ENCODE data around the gene PDE6A.

Gene PDE6A

GRCh38 chr5:149915392-149916260 lies 29.0 kb downstream of the PDE6A start:
- no peaks in the 10 kb centered on the region for H3K4me1 ChIP-seq (ENCODE audit: control insufficient read depth, insufficient read depth, low read length)
- no peak overlapping the region for H3K4me3 ChIP-seq (ENCODE audit: low read length)
- no peaks in the 10 kb centered on the region for H3K36me3 ChIP-seq (ENCODE audit: control insufficient read depth, insufficient read depth, low read length)
- no peak overlapping the region for H3K9ac ChIP-seq (ENCODE audit: low read length)
- no peaks in the 10 kb centered on the region for H3K27me3 ChIP-seq (ENCODE audit: control insufficient read depth, insufficient read depth, low read length)
- H3K9me3 ChIP-seq (ENCODE audit: control insufficient read depth, low read length), result no peaks in the 10 kb centered on the region

- Histone ChIP-seq H3K27me3 (ENCODE audit: control insufficient read depth, insufficient read depth, low read length) (no peaks in the 10 kb centered on the region), H3K9me3 (ENCODE audit: control insufficient read depth, low read length) (no peaks in the 10 kb centered on the region), H3K4me3 (ENCODE audit: low read length) (no peak overlapping the region)
These were observed 30.9 kb downstream of the PDE6A start for GRCh38 chr5:149913436-149914419.

GRCh38 chr5:149912226-149912871 lies 32.2 kb downstream of the PDE6A start:
- Histone ChIP-seq H3K4me3 (ENCODE audit: low read length) (no peak overlapping the region), H3K9ac (ENCODE audit: low read length) (no peak overlapping the region), H3K27me3 (ENCODE audit: control insufficient read depth, insufficient read depth, low read length) (no peaks in the 10 kb centered on the region), H3K36me3 (ENCODE audit: control insufficient read depth, insufficient read depth, low read length) (no peaks in the 10 kb centered on the region), H3K4me1 (ENCODE audit: control insufficient read depth, insufficient read depth, low read length) (no peaks in the 10 kb centered on the region), H3K9me3 (ENCODE audit: control insufficient read depth, low read length) (no peaks in the 10 kb centered on the region)

More at GRCh38 chr5:149913436-149914419, 30.9 kb downstream of the PDE6A start:
- Histone ChIP-seq H3K36me3 (ENCODE audit: control insufficient read depth, insufficient read depth, low read length) (no peaks in the 10 kb centered on the region), H3K9ac (ENCODE audit: low read length) (no peak overlapping the region), H3K4me1 (ENCODE audit: control insufficient read depth, insufficient read depth, low read length) (no peaks in the 10 kb centered on the region)

GRCh38 chr5:149911031-149911430 lies 33.6 kb downstream of the PDE6A start:
- Histone ChIP-seq H3K27me3 (ENCODE audit: control insufficient read depth, insufficient read depth, low read length) (no peaks in the 10 kb centered on the region), H3K9ac (ENCODE audit: low read length) (no peak overlapping the region), H3K4me1 (ENCODE audit: control insufficient read depth, insufficient read depth, low read length) (no peaks in the 10 kb centered on the region), H3K36me3 (ENCODE audit: control insufficient read depth, insufficient read depth, low read length) (no peaks in the 10 kb centered on the region), H3K4me3 (ENCODE audit: low read length) (no peak overlapping the region), H3K9me3 (ENCODE audit: control insufficient read depth, low read length) (no peaks in the 10 kb centered on the region)

- Histone ChIP-seq H3K4me3 (ENCODE audit: low read length) (no peak overlapping the region), H3K27me3 (ENCODE audit: control insufficient read depth, insufficient read depth, low read length) (no peaks in the 10 kb centered on the region), H3K9ac (ENCODE audit: low read length) (no peak overlapping the region), H3K36me3 (ENCODE audit: control insufficient read depth, insufficient read depth, low read length) (no peaks in the 10 kb centered on the region), H3K9me3 (ENCODE audit: control insufficient read depth, low read length) (no peaks in the 10 kb centered on the region), H3K4me1 (ENCODE audit: control insufficient read depth, insufficient read depth, low read length) (no peaks in the 10 kb centered on the region)
These were observed 36.8 kb downstream of the PDE6A start for GRCh38 chr5:149907828-149908227.

- no peaks in the 10 kb centered on the region for H3K36me3 ChIP-seq (ENCODE audit: control insufficient read depth, insufficient read depth, low read length)
- H3K9me3 ChIP-seq (ENCODE audit: control insufficient read depth, low read length), result no peaks in the 10 kb centered on the region
- no peak overlapping the region for H3K4me3 ChIP-seq (ENCODE audit: low read length)
- H3K27me3 ChIP-seq (ENCODE audit: control insufficient read depth, insufficient read depth, low read length), result no peaks in the 10 kb centered on the region
- no peak overlapping the region for H3K9ac ChIP-seq (ENCODE audit: low read length)
- H3K4me1 ChIP-seq (ENCODE audit: control insufficient read depth, insufficient read depth, low read length), result no peaks in the 10 kb centered on the region
These were observed 39.6 kb downstream of the PDE6A start for GRCh38 chr5:149904977-149905376.

- Histone ChIP-seq H3K36me3 (ENCODE audit: control insufficient read depth, insufficient read depth, low read length) (no peaks in the 10 kb centered on the region), H3K27me3 (ENCODE audit: control insufficient read depth, insufficient read depth, low read length) (no peaks in the 10 kb centered on the region), H3K9me3 (ENCODE audit: control insufficient read depth, low read length) (no peaks in the 10 kb centered on the region), H3K4me3 (ENCODE audit: low read length) (no peak overlapping the region), H3K9ac (ENCODE audit: low read length) (no peak overlapping the region), H3K4me1 (ENCODE audit: control insufficient read depth, insufficient read depth, low read length) (no peaks in the 10 kb centered on the region)
These were observed 40.2 kb downstream of the PDE6A start for GRCh38 chr5:149904293-149904886.

- Histone ChIP-seq H3K27me3 (ENCODE audit: control insufficient read depth, insufficient read depth, low read length) (no peaks in the 10 kb centered on the region), H3K9me3 (ENCODE audit: control insufficient read depth, low read length) (no peaks in the 10 kb centered on the region), H3K9ac (ENCODE audit: low read length) (no peak overlapping the region), H3K4me1 (ENCODE audit: control insufficient read depth, insufficient read depth, low read length) (no peaks in the 10 kb centered on the region), H3K36me3 (ENCODE audit: control insufficient read depth, insufficient read depth, low read length) (no peaks in the 10 kb centered on the region), H3K4me3 (ENCODE audit: low read length) (no peak overlapping the region)
These were observed 41.2 kb downstream of the PDE6A start for GRCh38 chr5:149903404-149903803.

- H3K36me3 ChIP-seq (ENCODE audit: control insufficient read depth, insufficient read depth, low read length), result no peaks in the 10 kb centered on the region
- H3K4me3 ChIP-seq (ENCODE audit: low read length), result no peak overlapping the region
- no peaks in the 10 kb centered on the region for H3K27me3 ChIP-seq (ENCODE audit: control insufficient read depth, insufficient read depth, low read length)
- no peak overlapping the region for H3K9ac ChIP-seq (ENCODE audit: low read length)
- no peaks in the 10 kb centered on the region for H3K9me3 ChIP-seq (ENCODE audit: control insufficient read depth, low read length)
- H3K4me1 ChIP-seq (ENCODE audit: control insufficient read depth, insufficient read depth, low read length), result no peaks in the 10 kb centered on the region
These were observed 42.4 kb downstream of the PDE6A start for GRCh38 chr5:149902177-149902576.

GRCh38 chr5:149901511-149901910 lies 43.1 kb downstream of the PDE6A start:
- Histone ChIP-seq H3K27me3 (ENCODE audit: control insufficient read depth, insufficient read depth, low read length) (no peaks in the 10 kb centered on the region), H3K4me3 (ENCODE audit: low read length) (no peak overlapping the region), H3K36me3 (ENCODE audit: control insufficient read depth, insufficient read depth, low read length) (no peaks in the 10 kb centered on the region), H3K9ac (ENCODE audit: low read length) (no peak overlapping the region), H3K4me1 (ENCODE audit: control insufficient read depth, insufficient read depth, low read length) (no peaks in the 10 kb centered on the region), H3K9me3 (ENCODE audit: control insufficient read depth, low read length) (no peaks in the 10 kb centered on the region)

- Histone ChIP-seq H3K36me3 (ENCODE audit: control insufficient read depth, insufficient read depth, low read length) (no peaks in the 10 kb centered on the region), H3K9ac (ENCODE audit: low read length) (no peak overlapping the region), H3K4me3 (ENCODE audit: low read length) (no peak overlapping the region), H3K4me1 (ENCODE audit: control insufficient read depth, insufficient read depth, low read length) (no peaks in the 10 kb centered on the region), H3K9me3 (ENCODE audit: control insufficient read depth, low read length) (no peaks in the 10 kb centered on the region), H3K27me3 (ENCODE audit: control insufficient read depth, insufficient read depth, low read length) (no peaks in the 10 kb centered on the region)
These were observed 44.2 kb downstream of the PDE6A start for GRCh38 chr5:149900390-149900789.

Data from mucosa of stomach (tissue), 1 donor.